ENCODE measurements around the gene P2RY2. TPM values are rescaled to one million over a fixed set of nuclear protein-coding genes. Genes with fewer than 3 reads are reported as not detected.

The P2RY2 gene
- total and polyA plus RNA-seq, 9 of the 15 experiments (the other 6 are each of a cell fraction or from before 2014, with no cell fraction given), result not detected

GRCh38 chr11:73182824-73183321 lies 35.2 kb upstream of the P2RY2 start (continued):
- TF ChIP-seq RFX1 (IDR thresholded peaks at IDR 0.05), result 0 out of 2 replicates have a peak, but pooled peaks have one; percentile 9
- TF ChIP-seq, protein P1, sequence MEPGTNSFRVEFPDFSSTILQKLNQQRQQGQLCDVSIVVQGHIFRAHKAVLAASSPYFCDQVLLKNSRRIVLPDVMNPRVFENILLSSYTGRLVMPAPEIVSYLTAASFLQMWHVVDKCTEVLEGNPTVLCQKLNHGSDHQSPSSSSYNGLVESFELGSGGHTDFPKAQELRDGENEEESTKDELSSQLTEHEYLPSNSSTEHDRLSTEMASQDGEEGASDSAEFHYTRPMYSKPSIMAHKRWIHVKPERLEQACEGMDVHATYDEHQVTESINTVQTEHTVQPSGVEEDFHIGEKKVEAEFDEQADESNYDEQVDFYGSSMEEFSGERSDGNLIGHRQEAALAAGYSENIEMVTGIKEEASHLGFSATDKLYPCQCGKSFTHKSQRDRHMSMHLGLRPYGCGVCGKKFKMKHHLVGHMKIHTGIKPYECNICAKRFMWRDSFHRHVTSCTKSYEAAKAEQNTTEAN (CRISPR knock-in tag; IDR thresholded peaks at IDR 0.05), result no peak
- TF ChIP-seq ZSCAN29 (IDR thresholded peaks at IDR 0.05), result no peak
- TF ChIP-seq NCOA4 (IDR thresholded peaks at IDR 0.05; ENCODE audit: partially characterized antibody), result no peak
- TF ChIP-seq CREBBP (IDR thresholded peaks at IDR 0.05; ENCODE audit: low read depth, low read length), result no peak
- TF ChIP-seq, protein P2, sequence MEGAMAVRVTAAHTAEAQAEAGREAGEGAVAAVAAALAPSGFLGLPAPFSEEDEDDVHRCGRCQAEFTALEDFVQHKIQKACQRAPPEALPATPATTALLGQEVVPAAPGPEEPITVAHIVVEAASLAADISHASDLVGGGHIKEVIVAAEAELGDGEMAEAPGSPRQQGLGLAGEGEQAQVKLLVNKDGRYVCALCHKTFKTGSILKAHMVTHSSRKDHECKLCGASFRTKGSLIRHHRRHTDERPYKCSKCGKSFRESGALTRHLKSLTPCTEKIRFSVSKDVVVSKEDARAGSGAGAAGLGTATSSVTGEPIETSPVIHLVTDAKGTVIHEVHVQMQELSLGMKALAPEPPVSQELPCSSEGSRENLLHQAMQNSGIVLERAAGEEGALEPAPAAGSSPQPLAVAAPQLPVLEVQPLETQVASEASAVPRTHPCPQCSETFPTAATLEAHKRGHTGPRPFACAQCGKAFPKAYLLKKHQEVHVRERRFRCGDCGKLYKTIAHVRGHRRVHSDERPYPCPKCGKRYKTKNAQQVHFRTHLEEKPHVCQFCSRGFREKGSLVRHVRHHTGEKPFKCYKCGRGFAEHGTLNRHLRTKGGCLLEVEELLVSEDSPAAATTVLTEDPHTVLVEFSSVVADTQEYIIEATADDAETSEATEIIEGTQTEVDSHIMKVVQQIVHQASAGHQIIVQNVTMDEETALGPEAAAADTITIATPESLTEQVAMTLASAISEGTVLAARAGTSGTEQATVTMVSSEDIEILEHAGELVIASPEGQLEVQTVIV (CRISPR knock-in tag; IDR thresholded peaks at IDR 0.05; ENCODE audit: borderline replicate concordance), result no peak
- no peak for TF ChIP-seq EP400 (IDR thresholded peaks at IDR 0.05)
- no peak for TF ChIP-seq TFAM (CRISPR knock-in tag; conservative IDR thresholded peaks at IDR 0.05)
- no peak for TF ChIP-seq RREB1 (CRISPR knock-in tag; IDR thresholded peaks at IDR 0.05)
- TF ChIP-seq PCBP2 (IDR thresholded peaks at IDR 0.05; ENCODE audit: low read depth, low read length, poor library complexity, severe bottlenecking), result no peak
- peak; percentile 85; the same call in 1 of the 2 replicates for TF ChIP-seq CTBP1 (IDR thresholded peaks at IDR 0.05; ENCODE audit: borderline replicate concordance)
- TF ChIP-seq, protein P3, sequence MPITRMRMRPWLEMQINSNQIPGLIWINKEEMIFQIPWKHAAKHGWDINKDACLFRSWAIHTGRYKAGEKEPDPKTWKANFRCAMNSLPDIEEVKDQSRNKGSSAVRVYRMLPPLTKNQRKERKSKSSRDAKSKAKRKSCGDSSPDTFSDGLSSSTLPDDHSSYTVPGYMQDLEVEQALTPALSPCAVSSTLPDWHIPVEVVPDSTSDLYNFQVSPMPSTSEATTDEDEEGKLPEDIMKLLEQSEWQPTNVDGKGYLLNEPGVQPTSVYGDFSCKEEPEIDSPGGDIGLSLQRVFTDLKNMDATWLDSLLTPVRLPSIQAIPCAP (CRISPR knock-in tag; IDR thresholded peaks at IDR 0.05; ENCODE audit: borderline replicate concordance), result no peak
- peak; percentile 73; the same call in 1 of the 2 replicates for TF ChIP-seq SMARCE1 (IDR thresholded peaks at IDR 0.05)
- TF ChIP-seq ZNF57 (CRISPR knock-in tag; IDR thresholded peaks at IDR 0.05), result no peak
- no peak for TF ChIP-seq HIVEP1 (CRISPR knock-in tag; IDR thresholded peaks at IDR 0.05)
- peak; percentile 67; the same call in 1 of the 2 replicates for TF ChIP-seq HDAC2 (IDR thresholded peaks at IDR 0.05)
- peak; percentile 68 for TF ChIP-seq TEAD4 (IDR thresholded peaks at IDR 0.05; ENCODE audit: low read length)
- no peak for TF ChIP-seq TEAD4 (CRISPR knock-in tag; IDR thresholded peaks at IDR 0.05; ENCODE audit: borderline replicate concordance)
- no peak for TF ChIP-seq HEY1 (CRISPR knock-in tag; IDR thresholded peaks at IDR 0.05; ENCODE audit: borderline replicate concordance)

All from K562 (cell line).